GM12892 (cell line): Measurements from ENCODE around the gene P2RY11.

Experiments
- POLR2A ChIP-seq: IDR thresholded peaks from 2 replicates; pipeline ENCODE4 v1.6.1; 2011; ENCODE audit warnings: low read depth, low read length, control low read depth
- POLR2AphosphoS5 ChIP-seq: IDR thresholded peaks from 2 replicates; pipeline ENCODE4 v1.6.1; 2011; ENCODE audit warnings: low read depth, low read length, control low read depth
- TAF1 ChIP-seq: IDR thresholded peaks from 2 replicates; pipeline ENCODE4 v1.6.1; 2011; ENCODE audit warnings: low read depth, mild to moderate bottlenecking, control low read depth, low read length, borderline replicate concordance

DNA sequence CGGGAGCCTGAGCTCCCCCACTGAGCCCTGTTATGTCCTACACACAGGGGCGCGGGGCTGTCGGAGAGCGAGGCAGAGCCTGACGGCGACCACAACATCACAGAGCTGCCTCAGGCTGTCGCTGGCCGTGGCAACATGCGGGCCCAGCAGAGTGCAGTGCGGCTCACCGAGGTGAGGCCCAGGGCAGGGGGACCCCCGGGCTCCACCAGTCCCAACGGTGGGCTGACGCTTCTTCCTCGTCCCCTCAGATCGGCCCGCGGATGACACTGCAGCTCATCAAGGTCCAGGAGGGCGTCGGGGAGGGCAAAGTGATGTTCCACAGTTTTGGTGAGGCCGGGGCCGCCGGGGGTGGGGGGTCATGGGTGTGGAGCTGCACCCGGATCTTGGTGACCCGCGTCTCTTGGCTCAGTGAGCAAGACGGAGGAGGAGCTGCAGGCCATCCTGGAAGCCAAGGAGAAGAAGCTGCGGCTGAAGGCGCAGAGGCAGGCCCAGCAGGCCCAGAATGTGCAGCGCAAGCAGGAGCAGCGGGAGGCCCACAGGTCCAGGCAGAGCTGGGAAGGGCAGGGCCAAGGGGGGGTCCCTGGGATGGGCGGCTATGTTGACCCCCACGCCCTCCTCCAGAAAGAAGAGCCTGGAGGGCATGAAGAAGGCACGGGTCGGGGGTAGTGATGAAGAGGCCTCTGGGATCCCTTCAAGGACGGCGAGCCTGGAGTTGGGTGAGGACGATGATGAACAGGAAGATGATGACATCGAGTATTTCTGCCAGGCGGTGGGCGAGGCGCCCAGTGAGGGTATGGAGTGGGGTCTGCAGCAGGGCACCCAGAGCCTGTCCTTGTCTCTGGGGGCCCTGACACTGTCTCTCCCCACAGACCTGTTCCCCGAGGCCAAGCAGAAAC lies 1.2 kb upstream of the P2RY11 start:
- 0 out of 2 replicates have a peak, but pooled peaks have one; percentile 16 for TF ChIP-seq POLR2A
- no peak for TF ChIP-seq POLR2AphosphoS5
- no peak for TF ChIP-seq TAF1
